ENCODE data around the gene CPNE1. TPM values are rescaled to one million over a fixed set of nuclear protein-coding genes. Genes with fewer than 3 reads are reported as not detected.

Gene CPNE1
- total and polyA plus RNA-seq, 10 of the 15 experiments (the other 5 are each of a cell fraction or from before 2014, with no cell fraction given) = 84.9 to 209 (median 146) TPM

DNA sequence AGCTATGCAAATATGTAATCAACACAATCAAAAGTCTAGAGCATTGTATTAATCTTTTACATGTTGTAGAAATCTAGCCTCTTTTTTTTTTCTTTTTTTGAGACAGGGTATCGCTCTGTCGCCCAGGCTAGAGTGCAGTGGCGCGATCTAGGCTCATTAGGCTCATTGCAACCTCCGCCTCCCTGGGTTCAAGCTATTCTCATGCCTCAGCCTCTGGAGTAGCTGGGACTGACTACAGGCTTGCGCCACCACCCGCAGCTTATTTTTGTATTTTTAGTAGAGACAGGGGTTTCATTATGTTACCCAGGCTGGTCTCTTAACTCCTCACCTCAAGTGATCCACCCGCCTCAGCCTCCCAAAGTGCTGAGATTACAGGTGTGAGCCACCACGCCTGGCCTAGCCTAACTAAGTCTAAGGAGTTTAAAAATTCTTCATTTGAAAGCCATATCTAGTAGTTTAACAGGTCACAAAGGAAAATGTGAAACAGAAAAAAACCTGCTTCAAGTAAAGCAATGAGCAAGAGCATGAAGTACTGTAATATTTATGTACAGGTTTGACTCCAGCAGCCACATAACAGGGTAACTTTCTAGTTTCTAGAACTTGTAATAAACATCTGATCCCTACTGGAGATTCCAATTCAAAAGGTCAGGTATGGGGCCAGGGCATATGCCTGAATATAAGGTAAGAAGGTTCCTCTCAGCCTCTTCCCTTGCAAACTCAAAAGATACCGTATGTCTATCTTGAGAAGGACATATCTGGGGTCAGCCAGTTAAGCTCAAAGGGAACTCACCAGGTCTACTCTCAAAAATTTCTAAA, 4.4 kb downstream of the CPNE1 start:
- DNase-seq (ENCODE audit: low read depth, low spot score) = no peak
- SMC1A ChIA-PET (ENCODE audit: uncharacterized antibody, unreplicated experiment) = interaction anchor here (0.6 to 4.8 kb wide), 11 partner anchors 12 to 293 kb away, joined by 3 to 28 read pairs (median 4); no protein-coding TSS in a partner anchor
- Histone ChIP-seq H3K4me2 (ENCODE audit: control insufficient read depth, insufficient read depth) (peak overlapping the region; percentile 78), H3K9me3 (replicated peaks; ENCODE audit: control insufficient read depth, insufficient read depth, low read length) (no peaks in the 10 kb centered on the region), H3K9ac (ENCODE audit: control insufficient read depth, insufficient read depth, low read length) (no peak overlapping the region), H3K27ac (ENCODE audit: control insufficient read depth, insufficient read depth) (peak overlapping the region; percentile 46), H3K4me3 (peak overlapping the region; percentile 59; the same call in 1 of the 2 replicates), H3K79me2 (ENCODE audit: control insufficient read depth, insufficient read depth, low read length) (peaks cover 96% of the 10 kb centered on the region), H3K4me1 (ENCODE audit: control insufficient read depth, insufficient read depth, low read length) (peaks cover 10% of the 10 kb centered on the region), H2AFZ (ENCODE audit: control insufficient read depth, low read depth, low read length) (no peak overlapping the region), H3K36me3 (ENCODE audit: control insufficient read depth in 2 of 2, insufficient read depth in 2 of 2, low read length in 1 of 2) (peaks cover 0 to 13% of the 10 kb centered on the region in 2 experiments; a peak in 1 of 4 replicates), H4K20me1 (ENCODE audit: control insufficient read depth, insufficient read depth) (peaks cover 13% of the 10 kb centered on the region), H3K27me3 (replicated peaks in 1 of 2; ENCODE audit: control insufficient read depth in 2 of 2, insufficient read depth in 2 of 2, low read length in 1 of 2) (no peaks in the 10 kb centered on the region)
- CTCF ChIA-PET = interaction anchor here (0.6 to 5.8 kb wide), 6 partner anchors 16 to 179 kb away, joined by 3 to 31 read pairs (median 4); no protein-coding TSS in a partner anchor
- BruUV-seq (replicated peaks) = no TSS peak
- RAD21 ChIA-PET (ENCODE audit: unreplicated experiment) = interaction anchor here (1.3 to 4.5 kb wide), 3 partner anchors 8 to 42 kb away, joined by 3 to 29 read pairs (median 4); no protein-coding TSS in a partner anchor
- no peak for FAIRE-seq
- no peak for ATAC-seq
- intact Hi-C loops (cut with micrococcal nuclease; ENCODE audit: unreplicated experiment) (no loop called here), in situ Hi-C loops (cut with MboI) (no loop called here)
- POLR2A ChIA-PET = interaction anchor here (0.6 to 1.2 kb wide), 3 partner anchors 43 to 170 kb away, joined by 3 to 5 read pairs (median 5); no protein-coding TSS in a partner anchor
- 89% methylated on average over 10 of the region's 10 CpGs for WGBS (ENCODE audit: insufficient coverage, insufficient replicate concordance, low lambda C conversion rate, missing lambda C conversion rate)
- TF ChIP-seq, protein P1, sequence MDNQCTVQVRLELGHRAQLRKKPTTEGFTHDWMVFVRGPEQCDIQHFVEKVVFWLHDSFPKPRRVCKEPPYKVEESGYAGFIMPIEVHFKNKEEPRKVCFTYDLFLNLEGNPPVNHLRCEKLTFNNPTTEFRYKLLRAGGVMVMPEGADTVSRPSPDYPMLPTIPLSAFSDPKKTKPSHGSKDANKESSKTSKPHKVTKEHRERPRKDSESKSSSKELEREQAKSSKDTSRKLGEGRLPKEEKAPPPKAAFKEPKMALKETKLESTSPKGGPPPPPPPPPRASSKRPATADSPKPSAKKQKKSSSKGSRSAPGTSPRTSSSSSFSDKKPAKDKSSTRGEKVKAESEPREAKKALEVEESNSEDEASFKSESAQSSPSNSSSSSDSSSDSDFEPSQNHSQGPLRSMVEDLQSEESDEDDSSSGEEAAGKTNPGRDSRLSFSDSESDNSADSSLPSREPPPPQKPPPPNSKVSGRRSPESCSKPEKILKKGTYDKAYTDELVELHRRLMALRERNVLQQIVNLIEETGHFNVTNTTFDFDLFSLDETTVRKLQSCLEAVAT (IDR thresholded peaks at IDR 0.05) = peak; percentile 62
- TF ChIP-seq, protein P2, sequence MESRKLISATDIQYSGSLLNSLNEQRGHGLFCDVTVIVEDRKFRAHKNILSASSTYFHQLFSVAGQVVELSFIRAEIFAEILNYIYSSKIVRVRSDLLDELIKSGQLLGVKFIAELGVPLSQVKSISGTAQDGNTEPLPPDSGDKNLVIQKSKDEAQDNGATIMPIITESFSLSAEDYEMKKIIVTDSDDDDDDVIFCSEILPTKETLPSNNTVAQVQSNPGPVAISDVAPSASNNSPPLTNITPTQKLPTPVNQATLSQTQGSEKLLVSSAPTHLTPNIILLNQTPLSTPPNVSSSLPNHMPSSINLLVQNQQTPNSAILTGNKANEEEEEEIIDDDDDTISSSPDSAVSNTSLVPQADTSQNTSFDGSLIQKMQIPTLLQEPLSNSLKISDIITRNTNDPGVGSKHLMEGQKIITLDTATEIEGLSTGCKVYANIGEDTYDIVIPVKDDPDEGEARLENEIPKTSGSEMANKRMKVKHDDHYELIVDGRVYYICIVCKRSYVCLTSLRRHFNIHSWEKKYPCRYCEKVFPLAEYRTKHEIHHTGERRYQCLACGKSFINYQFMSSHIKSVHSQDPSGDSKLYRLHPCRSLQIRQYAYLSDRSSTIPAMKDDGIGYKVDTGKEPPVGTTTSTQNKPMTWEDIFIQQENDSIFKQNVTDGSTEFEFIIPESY (IDR thresholded peaks at IDR 0.05) = 0 out of 2 replicates have a peak, but pooled peaks have one; percentile 20
- TF ChIP-seq ZBTB40 (IDR thresholded peaks at IDR 0.05; ENCODE audit: borderline replicate concordance) = no peak

All from GM12878 (cell line).